HG03575 (cell line): Measurements from ENCODE around the gene HAUS7.

Source experiments
- ATAC-seq: cut with Tn5 transposase; IDR thresholded peaks from one replicate; pipeline ENCODE4 v1.9.1; 2021; ENCODE audit not compliant: unreplicated experiment, insufficient number of reproducible peaks, low FRiP score; ENCODE audit errors: extremely low read depth

The HAUS7 gene

GRCh38 chrX:153460826-153461225 is 9.6 kb downstream of the HAUS7 start:
- ATAC-seq: no peak

- ATAC-seq: no peak
Observed at GRCh38 chrX:153459986-153460385, 10.4 kb downstream of the HAUS7 start.

GRCh38 chrX:153458476-153458875 is 11.9 kb downstream of the HAUS7 start:
- ATAC-seq: no peak

- no peak for ATAC-seq
Observed at GRCh38 chrX:153457827-153458466, 12.4 kb downstream of the HAUS7 start.

- ATAC-seq: no peak
Observed at GRCh38 chrX:153457136-153457825, 13.1 kb downstream of the HAUS7 start.

GRCh38 chrX:153456704-153457103 is 13.7 kb downstream of the HAUS7 start:
- ATAC-seq: no peak

GRCh38 chrX:153456161-153456560 is 14.2 kb downstream of the HAUS7 start:
- ATAC-seq: no peak

- no peak for ATAC-seq
Observed at GRCh38 chrX:153455571-153455970, 14.8 kb downstream of the HAUS7 start.

- no peak for ATAC-seq
Observed at GRCh38 chrX:153454901-153455550, 15.3 kb downstream of the HAUS7 start.

- ATAC-seq: no peak
Observed at GRCh38 chrX:153450949-153451277, 19.5 kb downstream of the HAUS7 start.

- ATAC-seq: no peak
Observed at GRCh38 chrX:153450114-153450948, 20.0 kb downstream of the HAUS7 start.

GRCh38 chrX:153449368-153450113 is 20.8 kb downstream of the HAUS7 start:
- ATAC-seq: no peak

GRCh38 chrX:153448556-153449367 is 21.6 kb downstream of the HAUS7 start:
- ATAC-seq: no peak

GRCh38 chrX:153447581-153447960 is 22.8 kb downstream of the HAUS7 start:
- no peak for ATAC-seq

- no peak for ATAC-seq
Observed at GRCh38 chrX:153446950-153447580, 23.3 kb downstream of the HAUS7 start.

GRCh38 chrX:153446636-153446936 is 23.8 kb downstream of the HAUS7 start:
- ATAC-seq: no peak

GRCh38 chrX:153445856-153446635 is 24.3 kb downstream of the HAUS7 start, which contains the start of gene TREX2:
TSS of gene TREX2 (minus strand) at chrX:153446056. CDS start at chrX:153445430, 626 bp downstream.
- no peak for ATAC-seq
